Putamen (tissue), 1 donor: Measurements from ENCODE around the gene DUOX2.
"Not testable (repeated sequence)": the region's sequence is repeated elsewhere in the genome, so short reads cannot be mapped to it uniquely, and the experiment has no call there.

Experiments
- DNase-seq: peaks from one replicate; pipeline ENCODE4 v3.0.0-alpha.2; 2016; ENCODE audit warnings: low spot score

Gene DUOX2

DNA sequence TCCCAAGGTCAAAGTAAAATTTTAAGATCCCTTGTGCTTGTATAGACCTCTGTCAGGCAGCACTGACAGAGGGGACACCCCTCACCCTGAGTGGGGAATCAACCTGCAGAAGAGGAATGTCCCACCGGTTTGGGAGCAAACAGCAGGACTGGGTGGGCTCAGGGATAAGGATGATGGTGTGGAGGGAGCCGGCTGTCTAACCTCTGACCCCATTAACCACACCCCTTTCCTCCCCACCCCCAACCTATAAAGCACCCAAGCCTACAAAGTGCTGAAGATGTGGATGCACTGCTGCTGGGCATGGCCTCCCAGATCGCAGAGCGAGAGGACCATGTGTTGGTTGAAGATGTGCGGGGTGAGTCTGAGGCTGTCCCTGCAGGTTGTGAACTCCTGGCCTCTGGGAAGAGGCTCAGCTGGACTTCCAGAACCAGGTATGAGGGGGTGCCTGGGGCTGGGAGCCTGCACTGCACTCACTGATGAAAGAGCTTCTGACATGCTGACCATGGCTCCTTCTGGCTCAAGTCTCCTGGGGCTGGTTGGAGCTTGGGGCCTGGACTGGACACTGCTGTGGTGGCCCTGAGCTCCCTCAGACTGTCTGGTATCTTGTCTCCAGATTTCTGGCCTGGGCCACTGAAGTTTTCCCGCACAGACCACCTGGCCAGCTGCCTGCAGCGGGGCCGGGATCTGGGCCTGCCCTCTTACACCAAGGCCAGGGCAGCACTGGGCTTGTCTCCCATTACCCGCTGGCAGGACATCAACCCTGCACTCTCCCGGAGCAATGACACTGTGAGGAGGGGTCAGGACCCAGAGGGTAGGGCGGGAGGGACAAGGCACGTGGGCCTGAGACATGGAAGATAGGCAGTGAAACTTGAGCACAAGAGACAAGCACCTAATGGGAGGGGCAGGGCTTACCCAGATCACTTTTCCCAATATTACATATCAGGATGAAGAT, 25.1 kb upstream of the DUOX2 start:
- DNase-seq = no peak

DNA sequence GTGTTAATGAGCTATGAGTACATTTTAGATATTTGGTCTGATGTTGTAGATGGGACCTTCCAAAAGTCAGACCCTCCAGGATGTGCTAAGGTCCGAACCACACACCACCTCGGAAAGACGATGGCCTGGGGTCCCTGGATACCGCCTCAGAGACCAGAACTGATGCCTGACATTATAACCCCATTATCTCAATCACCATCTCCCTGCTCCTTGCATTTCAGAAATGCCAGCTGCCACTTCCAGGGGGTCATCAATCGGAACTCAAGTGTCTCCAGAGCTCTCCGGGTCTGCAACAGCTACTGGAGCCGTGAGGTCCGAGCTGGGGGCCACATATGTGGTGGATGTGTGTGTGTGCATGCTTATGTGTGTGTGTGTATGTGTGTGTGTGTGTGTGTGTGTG, 23.7 kb upstream of the DUOX2 start:
- DNase-seq = no peak

DNA sequence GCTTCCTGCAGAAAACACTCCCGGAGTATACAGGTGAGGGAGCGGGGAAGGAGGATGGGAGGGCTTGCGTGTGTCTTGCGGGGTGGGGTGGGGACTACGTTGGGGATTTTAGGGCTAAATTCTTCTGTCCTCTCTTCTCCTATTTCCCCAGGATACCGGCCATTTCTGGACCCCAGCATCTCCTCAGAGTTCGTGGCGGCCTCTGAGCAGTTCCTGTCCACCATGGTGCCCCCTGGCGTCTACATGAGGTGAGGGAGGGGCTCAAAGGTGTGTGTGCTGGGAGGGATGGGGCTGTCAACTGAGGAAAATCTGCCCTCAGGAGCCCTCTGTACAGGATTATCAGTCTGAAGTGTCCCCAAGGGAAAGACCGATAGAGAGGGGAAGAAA, 22.4 kb upstream of the DUOX2 start:
- no peak for DNase-seq

DNA sequence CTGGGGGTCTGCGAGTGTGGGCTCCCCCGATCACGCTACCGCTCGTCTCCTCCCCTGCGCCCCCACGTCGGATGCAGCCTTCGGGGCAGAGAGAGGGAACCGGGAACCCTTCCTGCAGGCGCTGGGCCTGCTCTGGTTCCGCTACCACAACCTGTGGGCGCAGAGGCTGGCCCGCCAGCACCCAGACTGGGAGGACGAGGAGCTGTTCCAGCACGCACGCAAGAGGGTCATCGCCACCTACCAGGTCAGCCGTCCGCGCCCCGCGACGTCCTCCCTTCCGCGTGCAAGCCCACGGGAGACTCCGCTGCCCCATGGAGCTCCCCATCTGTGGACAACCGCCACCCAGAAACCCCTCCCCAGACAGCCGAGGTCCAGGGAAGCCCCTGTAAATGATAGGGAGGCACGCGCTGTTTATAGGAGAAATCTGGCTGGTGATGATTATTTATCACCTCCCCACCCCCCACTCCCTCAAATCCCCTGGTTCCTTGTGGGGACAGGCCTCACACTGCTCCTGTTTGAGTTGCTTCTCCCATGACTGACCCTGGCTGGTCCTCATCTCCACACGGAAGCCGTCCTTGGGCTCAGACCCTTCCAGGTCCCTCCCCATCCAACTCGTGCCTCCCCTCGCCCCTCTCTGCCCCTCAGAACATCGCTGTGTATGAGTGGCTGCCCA, 21.9 kb upstream of the DUOX2 start:
- not testable (repeated sequence) for DNase-seq

DNA sequence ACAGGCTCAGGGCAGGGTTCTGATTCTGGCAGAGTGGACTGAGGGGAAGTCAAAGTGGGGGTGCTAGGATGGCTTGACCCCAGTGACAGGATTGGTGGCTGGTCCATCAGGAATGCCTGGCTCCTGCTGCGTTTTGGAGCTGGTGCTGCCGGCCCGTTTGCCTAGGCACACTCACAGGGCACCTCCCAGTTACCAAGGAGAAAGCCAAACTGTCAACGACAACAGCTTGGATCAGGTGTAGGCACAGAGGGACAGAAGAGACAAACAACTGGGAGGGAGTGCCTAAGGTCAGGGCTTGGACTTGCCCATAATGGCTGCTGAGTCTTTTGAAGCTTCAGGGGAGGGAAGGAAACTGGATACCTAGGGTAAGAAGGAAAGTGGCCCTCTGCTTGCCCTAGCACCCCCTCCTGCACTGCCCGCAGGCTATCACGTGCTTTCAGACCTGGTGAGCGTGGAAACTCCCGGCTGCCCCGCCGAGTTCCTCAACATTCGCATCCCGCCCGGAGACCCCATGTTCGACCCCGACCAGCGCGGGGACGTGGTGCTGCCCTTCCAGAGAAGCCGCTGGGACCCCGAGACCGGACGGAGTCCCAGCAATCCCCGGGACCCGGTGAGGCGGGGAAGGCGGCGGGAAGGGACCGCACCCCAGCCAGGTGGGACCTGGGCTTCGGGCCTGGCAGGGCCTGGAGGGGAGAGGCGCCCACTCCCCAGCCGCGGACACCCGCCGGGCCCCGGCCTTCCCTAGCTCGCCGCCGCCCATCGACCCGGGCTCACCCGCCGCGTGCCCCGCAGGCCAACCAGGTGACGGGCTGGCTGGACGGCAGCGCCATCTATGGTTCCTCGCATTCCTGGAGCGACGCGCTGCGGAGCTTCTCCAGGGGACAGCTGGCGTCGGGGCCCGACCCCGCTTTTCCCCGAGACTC, 21.0 kb upstream of the DUOX2 start:
- DNase-seq = no peak

DNA sequence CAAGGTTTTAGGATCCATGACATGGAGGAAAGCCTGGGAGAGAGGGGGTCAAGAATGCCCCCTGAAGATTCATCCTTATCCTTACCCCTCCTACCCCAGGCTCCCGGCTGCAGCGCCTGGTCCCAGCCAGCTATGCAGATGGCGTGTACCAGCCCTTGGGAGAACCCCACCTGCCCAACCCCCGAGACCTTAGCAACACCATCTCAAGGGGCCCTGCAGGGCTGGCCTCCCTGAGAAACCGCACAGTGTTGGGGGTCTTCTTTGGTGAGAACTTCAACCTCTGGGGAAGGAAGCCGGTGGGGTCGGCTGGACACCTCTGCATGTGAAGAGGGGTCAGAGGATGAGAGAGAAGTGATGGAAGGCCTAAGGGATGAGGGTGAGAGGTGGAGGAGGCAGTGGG, 20.1 kb upstream of the DUOX2 start:
- DNase-seq = no peak

DNA sequence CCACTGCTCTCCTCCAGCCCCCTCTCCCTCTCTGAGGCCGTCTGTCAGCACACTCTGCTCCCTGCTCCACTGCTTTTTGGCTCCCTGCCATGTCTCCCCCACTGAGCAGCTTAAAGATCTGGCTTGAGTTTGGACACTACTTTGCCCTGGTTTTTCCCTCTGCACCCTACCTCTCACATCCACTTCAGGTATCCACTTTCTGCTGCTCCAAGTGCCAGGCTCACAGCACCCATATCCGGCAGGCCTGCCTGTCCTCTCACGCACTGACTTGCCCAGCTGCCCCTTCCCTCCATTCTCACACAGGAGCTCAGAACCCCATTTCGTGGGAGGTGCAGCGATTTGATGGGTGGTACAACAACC, 19.6 kb upstream of the DUOX2 start:
- no peak for DNase-seq

DNA sequence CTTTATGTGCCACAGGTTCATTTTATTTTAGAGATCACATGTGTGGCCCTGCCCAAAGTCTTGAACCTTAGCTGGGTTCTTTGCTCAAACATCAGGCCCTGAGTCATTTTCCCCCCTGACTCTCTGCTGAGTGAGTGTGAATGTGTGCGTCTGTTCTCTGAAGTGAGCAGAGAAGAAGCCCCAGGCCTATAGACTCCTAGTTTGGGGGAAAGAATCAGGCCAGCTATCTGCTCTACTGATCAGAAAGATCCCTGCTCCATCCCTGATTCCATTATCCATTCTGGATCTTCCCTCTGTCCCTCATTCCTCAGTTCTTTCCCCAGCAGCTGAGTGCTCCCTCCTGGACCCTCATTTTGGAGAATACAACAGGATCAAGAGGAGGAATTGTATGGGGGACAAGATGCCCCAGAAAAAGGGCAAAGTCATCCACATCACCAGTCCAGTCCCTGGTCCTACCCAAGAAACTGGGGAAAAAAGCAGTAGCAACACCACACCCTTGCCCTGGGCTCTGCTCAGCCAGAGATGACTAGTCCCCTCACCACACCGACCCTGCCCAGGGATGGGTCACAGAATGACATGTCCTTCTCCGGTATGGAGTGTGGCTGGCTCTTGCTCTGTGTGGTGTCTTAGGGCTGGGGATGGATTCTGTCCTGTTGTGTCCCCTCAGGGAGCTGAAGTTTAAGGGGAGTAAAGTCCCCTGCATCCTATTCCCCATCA, 19.0 kb upstream of the DUOX2 start:
- no peak for DNase-seq

DNA sequence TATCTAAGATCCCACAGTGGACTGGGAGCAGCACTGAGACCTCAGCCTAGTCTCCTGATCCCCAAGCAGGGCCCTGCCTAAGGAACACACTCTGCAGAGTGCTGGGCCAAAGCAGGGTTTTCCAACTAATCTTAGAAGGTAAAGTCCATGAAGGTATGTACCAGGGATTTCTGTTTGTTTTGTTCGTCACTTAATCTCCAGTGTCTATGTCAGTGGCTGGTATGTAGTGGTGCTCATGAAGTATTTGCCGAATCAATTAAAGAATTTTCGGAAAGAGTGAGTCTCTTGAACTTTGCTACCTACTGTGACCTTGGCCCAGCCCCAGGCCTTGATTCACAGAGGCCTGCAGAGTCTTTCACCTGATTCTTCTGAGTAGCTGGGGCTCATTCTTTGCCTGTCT, 17.5 kb upstream of the DUOX2 start:
- DNase-seq = no peak

DNA sequence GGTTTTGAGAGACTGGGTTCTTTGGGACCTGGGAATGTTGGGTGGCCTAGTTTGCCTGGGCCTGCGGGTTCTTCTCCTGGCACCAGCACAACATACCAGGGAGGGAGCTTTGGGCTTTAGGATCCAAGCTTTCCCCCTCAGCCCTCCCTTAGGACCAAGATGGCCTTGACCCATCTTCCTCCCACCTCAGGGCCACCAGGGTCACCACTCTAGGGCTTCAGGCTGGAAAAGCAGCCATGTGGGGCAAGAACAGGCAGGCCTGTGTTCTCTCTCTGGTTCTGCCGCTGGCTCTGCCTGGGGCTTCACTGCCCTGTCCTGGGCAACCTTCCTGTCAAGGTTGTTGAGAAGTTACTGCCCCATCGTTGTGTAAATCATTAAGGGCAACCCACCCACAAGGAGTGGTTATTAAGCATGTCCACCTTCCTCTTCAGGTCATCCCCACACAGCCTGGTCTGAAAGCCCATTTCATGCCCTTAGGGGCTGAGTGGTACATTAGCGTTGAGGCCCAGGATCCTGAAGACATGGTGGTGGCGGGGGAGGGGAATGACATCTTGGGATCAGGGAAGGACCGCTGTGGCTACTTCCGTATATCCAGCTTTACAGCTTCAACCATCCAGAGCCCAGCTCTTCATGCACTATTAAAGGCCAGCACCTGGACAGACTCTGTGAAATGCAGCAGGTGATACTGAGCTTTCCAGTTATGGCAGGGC, 16.5 kb upstream of the DUOX2 start:
- DNase-seq = no peak

DNA sequence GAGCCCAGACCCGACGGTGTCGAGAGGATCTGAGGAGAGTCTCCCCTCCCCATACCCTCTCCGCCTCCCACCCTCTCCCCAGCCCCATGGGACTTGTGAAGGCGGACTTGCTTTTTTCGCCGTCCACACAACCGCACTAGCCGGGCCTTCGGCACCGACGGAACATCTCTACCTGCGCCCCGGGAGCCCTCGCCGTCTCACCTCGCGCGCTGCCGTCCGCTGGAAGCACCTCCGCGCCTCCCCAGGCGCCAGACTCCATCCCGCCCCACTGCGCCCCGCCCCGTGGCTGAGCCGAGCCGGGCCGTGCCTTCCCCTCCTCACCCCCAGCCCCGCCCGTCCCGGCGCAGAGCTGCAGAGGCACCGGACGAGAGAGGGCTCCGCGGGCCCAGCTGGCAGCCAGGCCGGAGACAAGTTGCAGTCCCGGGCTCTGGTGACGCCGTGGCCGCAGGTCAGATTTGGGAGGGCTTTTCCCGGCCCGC, 15.7 kb upstream of the DUOX2 start, which contains the start of the genes DUOX1 and DUOXA1:
DUOX1 (plus strand) TSS at position 344 of the 479 bp plus-strand sequence. CDS start 1,973 bp downstream, outside the sequence.
DUOXA1 (minus strand) TSS at position 229 of the 479 bp plus-strand sequence. CDS start 6,865 bp downstream, outside the sequence.
- no peak for DNase-seq

DNA sequence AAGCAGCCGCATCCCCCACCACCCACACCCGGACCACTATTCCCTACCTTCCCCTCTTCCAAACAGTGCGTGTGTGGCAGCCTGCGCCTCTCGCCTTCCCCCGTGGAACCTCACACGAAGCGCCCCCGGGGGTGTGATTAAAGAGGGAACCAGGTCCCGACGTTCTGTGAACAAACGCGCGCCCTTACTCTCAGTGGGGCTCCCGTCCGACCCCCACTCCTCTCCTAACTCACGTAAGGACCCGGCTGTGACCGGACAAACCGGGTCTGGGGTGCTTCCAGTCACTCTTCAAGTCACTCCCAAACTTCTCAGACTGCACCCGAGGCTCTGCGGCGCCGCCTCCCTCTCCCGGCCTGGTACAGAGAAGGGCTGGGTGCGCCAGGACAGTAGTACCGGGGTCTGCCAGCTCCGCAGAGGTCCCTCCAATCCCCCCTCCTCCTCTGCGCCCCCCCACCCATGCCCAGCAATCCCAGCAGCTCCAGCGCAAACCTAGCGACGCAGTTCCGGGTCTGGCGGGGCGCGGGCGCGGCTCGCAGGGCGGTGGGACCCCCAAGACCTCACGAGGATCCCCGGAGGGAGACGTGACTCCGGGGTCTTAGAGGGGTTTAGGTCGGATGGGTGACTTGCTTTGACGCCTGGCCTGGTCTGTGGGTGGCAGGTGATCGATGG, 15.1 kb upstream of the DUOX2 start:
- DNase-seq = no peak

DNA sequence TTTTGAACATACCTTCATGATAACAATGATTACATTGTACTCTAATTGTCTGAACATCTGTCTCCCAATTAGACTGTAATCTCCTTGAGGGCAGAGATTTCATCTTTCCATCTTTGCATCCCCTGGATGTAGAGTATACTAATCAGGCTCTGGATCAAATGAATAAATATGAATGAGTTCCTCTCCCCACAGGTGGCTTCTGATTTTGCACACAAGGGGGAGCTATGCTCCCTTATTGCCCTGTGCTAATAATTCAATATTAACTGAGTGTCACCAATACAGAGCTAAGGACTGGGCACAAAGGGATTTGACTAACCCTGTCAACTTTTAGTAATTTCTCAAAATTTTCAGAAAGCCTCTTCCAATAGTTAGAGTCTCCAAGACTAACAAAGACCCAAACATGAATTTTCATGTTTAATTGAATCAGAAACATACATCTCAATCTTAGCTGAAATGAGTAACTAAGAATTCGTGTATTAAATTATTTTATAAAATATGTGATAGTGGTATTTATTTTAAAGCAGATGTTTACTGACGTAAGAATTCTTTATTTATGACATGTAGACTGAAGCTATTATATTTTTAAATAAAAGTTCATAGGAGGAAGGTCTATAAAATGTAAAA, 12.7 kb upstream of the DUOX2 start:
- no peak for DNase-seq

DNA sequence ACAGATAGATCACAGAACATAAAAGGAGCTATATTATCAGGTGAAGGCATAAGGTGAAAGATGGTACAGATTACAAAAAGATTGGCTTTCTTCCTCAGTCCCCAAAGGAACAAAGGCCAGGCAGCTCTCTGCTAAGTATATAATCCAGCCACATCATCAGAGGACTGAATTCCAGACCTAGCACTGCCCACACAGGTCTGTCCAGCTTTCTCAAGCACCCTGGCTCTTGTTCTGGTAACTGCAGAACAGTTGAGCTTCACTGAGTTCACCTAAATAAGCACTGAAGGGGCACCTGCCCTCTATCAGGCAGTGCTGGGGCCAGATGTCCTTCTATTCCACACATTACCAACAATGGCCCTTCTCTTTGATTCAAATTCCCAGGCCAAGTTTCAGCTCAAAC, 9.4 kb upstream of the DUOX2 start:
- no peak for DNase-seq

DNA sequence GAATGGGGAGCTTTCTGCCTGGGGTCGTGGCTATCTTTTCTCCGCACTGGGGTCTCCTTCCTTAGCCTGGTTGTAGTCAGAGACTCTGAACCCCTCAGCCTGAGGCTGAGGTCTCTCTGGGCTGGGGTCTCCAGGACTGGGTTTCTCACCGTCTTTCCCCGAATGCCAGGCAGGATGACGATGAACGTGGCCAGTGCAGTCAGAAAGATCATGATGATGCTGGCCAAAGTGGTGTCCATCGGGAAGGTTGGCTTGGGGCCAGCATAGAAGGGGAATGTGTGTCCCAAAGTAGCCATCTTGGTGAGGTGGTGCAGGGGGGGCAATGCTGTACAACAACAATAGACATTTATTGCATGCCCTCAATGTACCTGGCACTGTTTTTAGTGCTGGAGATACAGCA, 8.7 kb upstream of the DUOX2 start:
- no peak for DNase-seq

DNA sequence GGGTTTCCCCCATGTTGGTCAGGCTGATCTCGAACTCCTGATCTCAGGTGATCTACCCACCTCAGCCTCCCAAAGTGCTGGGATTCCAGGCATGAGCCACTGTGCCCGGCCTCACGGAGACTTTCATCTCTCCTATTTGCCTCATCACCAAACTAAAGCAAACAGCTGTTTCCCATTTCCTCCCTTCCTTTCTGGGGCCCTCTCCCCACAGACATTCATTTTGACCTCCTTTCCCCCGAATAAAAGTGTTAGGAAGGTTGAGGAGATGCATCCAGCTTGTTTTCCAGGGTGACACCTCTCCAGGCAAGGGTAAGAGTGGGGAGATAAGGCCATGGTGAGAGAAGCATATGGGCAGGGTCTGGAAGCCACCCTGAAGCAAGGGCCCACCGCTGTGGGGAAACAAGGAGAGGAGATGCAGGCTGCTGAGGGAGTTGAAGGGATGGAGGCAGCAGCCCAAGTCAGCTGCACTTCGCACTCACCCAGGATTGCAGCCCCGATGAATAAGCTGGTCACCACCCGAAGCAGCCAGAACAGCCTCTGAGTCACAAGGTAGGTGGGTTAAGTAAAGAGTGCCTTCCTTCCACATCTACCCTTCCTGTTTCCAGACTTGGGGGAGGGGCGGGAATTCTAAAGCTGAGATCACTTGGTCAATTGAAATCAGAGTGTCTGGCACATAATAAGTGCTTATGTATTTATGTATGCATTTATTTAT, 7.9 kb upstream of the DUOX2 start:
- no peak for DNase-seq

DNA sequence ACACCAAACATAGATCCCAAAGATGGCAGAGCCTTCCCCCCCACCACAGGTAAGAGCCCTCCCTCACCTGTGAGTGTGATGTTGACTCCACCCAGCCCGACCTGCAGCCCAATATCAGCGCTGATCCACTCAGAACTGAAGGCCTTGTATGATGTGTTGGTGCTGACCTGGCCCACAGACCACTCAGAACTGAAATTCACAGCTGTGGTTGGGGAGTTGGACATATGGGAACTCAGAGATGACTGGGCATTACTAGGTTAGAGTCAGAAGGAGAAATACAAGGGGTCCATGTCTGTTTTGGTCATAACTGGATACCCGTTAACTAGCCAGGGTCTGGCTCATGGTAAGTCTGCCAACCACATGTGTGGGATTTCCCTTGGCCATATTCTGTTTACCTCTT, 7.0 kb upstream of the DUOX2 start:
- DNase-seq = no peak

DNA sequence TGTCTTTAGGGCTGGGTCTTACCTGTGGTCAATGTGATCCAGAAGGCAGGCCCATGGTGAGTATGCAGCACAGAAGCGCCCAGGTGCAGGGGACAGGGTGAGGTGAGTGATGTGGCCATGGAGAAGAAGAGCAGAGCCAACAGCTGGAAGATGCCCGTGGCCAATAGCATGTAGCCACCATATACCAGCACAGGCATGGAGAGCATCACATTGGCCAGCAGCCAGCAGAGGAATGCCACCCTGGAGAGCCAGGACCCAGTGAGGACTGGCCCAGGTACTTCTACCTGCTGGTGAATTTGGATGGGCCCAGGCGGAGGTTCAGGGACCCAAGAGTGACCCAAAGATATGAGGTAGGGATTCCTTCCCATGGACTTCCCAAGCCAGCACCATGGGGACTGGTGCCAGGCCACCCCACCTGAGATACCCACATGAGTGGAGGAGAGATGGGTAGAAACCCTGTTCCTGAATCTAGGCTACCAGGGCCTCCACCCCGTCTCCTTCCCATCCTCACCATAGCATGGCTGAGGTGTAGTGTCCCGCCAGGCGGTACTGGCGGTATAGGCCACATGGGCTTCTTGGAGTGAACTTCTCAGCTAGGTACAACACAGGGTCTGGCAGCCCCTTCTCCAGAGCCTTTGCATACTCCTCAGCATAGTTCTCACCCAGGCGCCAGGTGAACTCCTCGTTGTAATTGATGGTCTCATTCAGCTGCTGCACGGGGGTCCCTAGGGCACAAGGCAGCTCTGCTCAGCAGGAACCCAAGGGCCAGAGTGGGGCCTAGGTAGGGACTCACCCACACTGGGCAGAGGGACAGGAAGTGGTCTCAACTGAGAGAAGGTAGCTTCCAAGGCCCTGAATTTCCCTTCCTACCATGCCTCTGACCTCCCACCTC, 6.4 kb upstream of the DUOX2 start:
- DNase-seq = no peak
